GM19238 (cell line): ENCODE results near the gene CCDC124.
"Not testable (repeated sequence)": the region's sequence is repeated elsewhere in the genome, so short reads cannot be mapped to it uniquely, and the experiment has no call there.

Experiments used
- DNase-seq: peaks from one replicate; pipeline ENCODE4 v3.0.0; 2011; ENCODE audit warnings: low spot score; ENCODE audit not compliant: insufficient read length

Gene CCDC124

DNA sequence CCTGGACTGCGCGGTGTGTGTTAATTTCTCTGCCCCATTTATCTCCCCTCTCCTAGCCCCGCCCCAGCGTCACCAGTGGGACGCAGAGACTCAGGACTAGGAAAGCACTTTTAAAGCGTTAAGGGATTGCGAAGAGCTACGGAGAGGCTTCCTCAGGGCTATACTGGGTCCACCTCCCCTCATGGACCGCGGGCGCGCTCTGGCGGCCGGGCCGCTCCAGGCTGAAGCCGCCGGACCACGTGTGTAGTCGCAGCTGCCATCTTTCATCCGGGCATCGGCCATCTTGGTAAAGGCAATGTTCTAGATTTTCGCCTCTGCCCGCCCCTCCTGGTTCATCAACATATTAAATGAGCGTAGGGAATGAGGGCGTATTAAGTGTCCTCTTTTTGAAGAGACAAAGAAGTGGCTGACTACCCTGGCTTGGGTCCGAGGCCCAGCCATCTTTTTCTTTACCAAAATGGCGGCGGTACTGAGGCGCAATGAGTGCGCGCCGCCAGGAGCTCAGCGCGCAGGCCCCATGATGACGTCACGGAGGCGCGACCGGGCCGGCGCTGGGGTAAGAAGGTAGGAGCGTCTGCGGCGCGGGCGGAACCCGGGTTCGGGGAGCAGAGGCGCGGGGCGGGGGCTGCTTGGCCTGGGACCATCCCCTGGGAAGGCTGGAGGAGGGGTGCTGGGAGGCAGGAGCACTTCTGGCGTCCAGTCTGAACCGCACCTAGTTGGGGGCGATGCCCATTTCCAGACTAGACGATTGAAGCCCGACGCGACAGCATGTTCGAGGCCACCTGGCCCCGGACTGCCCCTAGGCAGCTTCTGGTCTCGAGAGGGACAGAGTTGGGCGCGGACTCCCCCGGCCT is at the start of gene CCDC124:
Gene CCDC124, plus strand, starts transcription at position 531 of the 854 bp plus-strand sequence. CDS start 3,406 bp downstream, outside the sequence.
- peak; percentile 90 for DNase-seq

- DNase-seq: no peak
Observed at GRCh38 chr19:17883627-17884410, 49.0 kb upstream of the CCDC124 start.

- DNase-seq: no peak
Observed at GRCh38 chr19:17886515-17886914, 46.3 kb upstream of the CCDC124 start.

- not testable (repeated sequence) for DNase-seq
Observed at GRCh38 chr19:17887221-17887620, 45.6 kb upstream of the CCDC124 start.

GRCh38 chr19:17888260-17888659 is 44.6 kb upstream of the CCDC124 start:
- DNase-seq: no peak

GRCh38 chr19:17889609-17890214 is 43.1 kb upstream of the CCDC124 start:
- DNase-seq: no peak

GRCh38 chr19:17893766-17894165 is 39.0 kb upstream of the CCDC124 start:
- no peak for DNase-seq

GRCh38 chr19:17902701-17903100 is 30.1 kb upstream of the CCDC124 start:
- no peak for DNase-seq

DNA sequence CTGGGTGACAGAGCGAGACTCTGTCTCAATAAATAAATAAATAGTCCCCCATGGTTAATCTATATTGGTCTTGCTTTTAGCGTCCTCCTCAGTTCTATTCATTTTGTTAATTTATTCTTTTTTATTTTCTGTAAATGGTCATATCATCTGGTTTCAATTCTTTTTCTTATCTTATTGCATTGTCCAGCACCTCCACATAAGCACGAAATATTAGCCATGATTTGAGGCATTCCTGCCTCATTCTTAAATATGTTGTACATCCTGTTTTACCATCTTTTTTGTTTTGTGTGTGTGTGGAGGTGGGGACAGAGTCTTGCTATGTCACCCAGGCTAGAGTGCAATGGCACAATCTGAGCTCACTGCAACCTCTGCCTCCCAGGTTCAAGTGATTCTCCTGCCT is 24.6 kb upstream of the CCDC124 start:
- DNase-seq: no peak

- DNase-seq: no peak
Observed at GRCh38 chr19:17909003-17909732, 23.6 kb upstream of the CCDC124 start.

DNA sequence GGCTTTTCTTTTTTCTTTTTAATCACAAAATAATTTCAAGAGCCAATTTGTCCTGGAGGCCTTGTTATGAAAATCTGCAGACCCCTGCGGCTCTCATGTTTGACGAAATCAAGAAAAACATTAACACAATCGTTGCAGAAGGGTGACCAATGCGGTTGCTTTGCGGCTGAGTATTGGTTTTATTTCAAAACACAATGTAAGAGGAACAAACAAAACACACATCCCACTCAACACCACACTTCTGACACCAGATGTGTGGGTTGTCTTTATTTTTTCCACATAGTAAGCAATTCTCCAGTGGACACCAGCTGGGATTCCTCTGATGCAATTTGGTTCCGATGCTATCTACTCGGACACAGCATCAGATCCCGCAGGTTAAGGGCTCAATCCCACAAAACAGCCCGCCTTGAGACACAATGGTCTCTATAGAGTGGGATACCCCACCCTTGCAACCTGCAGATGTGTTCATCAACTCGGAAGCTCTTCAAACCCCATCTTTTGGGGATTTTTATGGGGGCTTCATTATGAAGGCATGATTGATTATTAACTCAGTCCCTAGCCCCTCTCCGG is 21.9 kb upstream of the CCDC124 start:
- no peak for DNase-seq

DNA sequence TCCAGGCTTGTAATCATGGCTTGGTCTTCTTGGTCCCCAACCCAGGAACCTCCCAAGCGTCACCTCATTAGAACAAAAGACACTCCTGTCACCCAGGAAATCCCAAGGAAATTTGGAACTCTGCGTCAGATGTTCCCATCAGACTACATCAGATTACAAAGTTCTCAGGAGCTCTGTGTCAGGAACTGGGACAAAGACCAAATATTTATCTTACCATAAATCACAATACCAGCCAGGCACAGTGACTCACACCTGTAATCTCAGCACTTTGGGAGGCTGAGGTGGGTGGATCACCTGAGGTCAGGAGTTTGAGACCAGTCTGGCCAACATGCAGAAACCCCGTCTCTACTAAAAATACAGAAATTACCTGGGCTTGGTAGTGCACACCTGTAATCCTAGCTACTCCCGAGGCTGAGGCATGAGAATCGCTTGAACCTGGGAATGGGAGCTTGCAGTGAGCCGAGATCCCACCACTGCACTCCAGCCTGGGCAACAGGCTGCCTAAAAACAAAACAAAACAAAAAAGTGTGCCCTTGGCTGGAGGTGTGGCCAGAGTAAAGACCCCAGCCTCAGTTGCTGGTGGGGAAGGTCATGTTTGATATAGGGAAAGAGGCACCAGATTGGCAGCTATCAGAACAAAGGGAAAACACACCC is 16.7 kb upstream of the CCDC124 start:
- DNase-seq: no peak

- DNase-seq: not testable (repeated sequence)
Observed at GRCh38 chr19:17918151-17918550, 14.7 kb upstream of the CCDC124 start.

DNA sequence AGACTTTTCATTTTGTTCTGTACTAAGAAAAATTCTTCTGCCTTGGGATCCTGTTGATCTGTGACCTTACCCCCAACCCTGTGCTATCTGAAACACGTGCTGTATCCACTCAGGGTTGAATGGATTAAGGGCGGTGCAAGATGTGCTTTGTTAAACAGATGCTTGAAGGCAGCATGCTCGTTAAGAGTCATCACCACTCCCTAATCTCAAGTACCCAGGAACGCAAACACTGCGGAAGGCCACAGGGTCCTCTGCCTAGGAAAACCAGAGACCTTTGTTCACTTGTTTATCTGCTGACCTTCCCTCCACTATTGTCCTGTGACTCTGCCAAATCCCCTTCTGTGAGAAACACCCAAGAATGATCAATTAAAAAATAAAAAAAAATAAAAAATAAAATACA is 13.7 kb upstream of the CCDC124 start:
- DNase-seq: not testable (repeated sequence)

DNA sequence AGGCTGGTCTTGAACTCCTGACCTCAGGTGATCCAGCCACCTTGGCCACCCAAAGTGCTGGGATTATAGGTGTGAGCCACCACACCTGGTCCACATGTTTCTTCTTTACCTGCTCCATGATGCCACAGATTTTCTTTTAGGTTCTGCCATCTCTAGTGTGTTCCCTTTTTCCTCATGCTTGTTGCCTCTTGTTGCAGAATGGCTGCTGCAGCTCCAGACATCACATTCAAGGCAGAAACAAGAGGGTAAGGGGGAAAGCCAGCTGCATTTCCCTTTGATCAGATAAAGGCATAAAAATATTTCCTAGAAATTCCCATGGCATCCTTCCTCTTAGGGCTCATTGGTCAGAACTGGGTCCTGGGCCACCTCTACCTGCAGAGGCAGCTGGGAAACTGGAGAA is 12.3 kb upstream of the CCDC124 start:
- DNase-seq: no peak

DNA sequence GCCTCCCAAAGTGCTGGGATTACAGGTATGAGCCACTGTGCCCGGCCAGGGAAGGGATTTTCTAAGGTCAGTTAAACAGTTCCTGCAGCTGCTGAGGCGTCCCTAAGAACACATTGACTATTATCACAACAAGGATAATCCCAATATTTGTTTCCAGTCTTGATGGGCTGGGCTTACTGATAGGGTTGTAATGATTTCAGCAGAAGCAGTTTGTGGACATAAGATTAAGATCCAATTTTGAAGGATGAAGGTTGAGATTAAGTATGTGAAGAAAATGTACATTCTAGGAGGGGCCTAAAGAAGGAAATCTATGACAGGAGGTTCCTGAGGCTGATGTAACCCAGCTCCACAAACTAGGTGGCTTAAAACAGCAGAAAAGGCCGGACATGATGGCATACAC is 10.7 kb upstream of the CCDC124 start:
- DNase-seq: no peak

GRCh38 chr19:17926044-17926443 is 6.8 kb upstream of the CCDC124 start:
- DNase-seq: no peak

DNA sequence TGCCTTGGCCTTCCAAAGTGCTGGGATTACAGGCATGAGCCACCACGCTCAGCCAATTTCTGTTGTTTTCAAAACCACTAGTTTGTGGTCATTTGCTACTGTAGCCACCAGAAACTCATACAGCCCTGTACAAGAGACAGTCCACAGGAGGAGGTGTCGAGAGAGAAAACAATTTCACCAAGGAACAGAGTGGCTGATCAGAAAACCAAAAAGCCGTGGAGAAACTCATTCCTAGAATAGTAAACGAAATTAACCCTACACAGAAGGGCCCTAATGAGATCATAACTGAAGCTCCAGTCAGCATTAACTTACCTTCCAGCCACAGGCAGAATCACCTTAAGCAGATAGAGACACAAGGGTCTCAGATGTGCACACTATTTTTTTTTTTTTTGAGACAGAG is 3.8 kb upstream of the CCDC124 start:
- no peak for DNase-seq

DNA sequence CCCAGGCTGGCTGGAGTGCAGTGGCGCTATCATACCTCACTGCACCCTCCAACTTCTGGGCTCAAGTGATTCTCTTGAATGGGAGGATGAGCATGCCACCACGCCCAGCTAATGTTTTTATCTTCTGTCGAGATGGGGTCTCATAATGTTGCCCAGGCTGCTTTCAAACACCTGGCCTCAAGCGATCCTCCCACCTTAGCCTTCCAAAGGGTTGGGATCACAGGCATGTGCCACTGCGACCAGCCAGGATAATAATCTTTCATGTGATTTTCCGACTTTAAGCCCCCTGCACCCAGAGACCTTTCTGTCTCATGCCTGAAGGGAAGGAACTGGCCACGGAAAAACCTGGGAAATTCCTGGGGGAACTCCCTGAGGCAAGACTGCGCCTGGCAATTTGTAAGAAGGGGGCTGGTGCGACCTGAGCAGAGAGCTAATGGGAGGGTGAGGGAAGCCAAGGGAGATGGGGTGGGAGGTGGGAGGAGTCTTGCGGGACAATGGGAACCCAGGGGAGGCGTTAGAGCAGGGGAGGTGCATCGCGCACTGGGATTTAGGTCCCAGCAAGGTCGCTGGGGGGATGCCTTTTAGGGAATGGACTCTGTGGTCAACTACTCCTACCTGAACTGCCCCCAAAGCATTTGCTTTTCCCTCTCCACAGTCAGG is 1.2 kb upstream of the CCDC124 start:
- no peak for DNase-seq
